Measurements from ENCODE around the gene SGCD.
"Not testable (repeated sequence)": the region's sequence is repeated elsewhere in the genome, so short reads cannot be mapped to it uniquely, and the experiment has no call there.

The SGCD gene

DNA sequence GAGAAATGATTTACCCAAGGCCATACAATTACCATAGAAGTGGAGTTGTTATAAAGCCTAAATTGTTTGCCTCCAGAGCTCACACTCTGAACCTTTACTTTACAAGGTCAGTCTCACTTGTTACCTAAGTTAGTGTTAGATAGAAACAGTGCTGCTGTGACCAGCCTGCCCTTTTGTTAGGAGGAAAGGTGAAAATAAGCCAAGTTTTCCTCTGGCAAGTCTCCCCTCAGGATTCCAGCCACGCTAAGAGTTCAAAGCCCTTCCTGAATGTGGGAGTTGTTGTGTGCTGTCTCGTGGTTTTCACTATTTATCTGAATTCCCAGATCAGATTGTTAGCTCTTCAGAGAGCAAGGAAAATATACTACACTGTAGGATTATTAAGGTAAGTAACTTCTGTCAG, 260.0 kb downstream of the SGCD start:
- DNase-seq: no peak

- no peak for DNase-seq
These were observed 261.3 kb downstream of the SGCD start for GRCh38 chr5:156588306-156588705.

GRCh38 chr5:156589104-156589945, 262.4 kb downstream of the SGCD start:
- no peak for DNase-seq

GRCh38 chr5:156589946-156590216, 262.9 kb downstream of the SGCD start:
- no peak for DNase-seq

DNA sequence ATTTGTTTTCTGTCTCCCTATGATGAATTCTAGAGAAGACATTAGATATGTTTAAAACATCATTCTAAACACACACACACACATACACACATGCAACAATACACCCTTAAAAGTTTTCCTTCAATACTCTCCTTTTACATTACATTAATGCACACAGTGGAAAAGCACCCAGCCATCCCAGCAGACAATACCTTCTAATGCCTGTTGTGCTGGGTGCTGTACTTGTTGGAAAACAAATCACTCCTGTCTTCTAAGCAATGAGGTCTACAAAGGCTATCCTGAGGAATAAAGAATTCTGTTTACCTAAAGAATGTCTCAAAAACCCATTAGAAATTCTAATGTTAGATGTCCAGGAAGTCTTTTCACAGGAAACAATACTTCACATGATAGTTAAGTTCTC, 264.0 kb downstream of the SGCD start:
- no peak for DNase-seq

GRCh38 chr5:156591631-156592030, 264.7 kb downstream of the SGCD start:
- no peak for DNase-seq

GRCh38 chr5:156593546-156593945, 266.6 kb downstream of the SGCD start:
- no peak for DNase-seq

- no peak for DNase-seq
These were observed 267.4 kb downstream of the SGCD start for GRCh38 chr5:156594406-156594805.

DNA sequence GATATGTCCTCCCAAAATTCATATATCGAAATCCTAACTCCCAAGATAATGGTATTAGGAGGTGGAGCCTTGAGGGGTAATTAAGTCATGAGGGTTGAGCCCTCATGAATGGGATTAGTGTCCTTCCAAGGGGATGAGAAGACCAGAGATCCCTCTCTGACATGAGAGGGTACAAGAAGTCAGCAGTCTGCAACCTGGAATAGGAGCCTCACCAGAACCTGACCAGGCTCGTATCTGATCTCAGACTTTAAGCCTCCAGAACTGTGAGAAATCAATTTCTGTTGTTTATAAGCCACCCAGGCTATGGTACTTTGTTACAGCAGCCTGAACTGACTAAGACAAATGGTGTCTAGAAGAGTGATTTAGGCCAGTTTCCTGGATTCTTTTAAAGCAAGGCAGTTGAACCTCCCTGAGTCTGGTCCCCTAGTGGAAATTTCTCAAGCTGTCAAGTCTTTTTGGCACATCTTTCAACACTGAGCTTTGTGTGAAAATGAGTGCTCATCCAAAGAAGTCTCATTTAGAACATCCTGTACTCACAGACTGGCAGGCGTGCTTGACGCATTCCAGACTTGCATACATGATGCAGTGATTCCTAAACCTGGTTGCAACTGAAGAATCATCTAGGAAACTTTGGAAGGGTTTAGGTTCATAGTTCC, 268.3 kb downstream of the SGCD start:
- DNase-seq: no peak

- DNase-seq: no peak
These were observed 270.3 kb downstream of the SGCD start for GRCh38 chr5:156597276-156597675.

DNA sequence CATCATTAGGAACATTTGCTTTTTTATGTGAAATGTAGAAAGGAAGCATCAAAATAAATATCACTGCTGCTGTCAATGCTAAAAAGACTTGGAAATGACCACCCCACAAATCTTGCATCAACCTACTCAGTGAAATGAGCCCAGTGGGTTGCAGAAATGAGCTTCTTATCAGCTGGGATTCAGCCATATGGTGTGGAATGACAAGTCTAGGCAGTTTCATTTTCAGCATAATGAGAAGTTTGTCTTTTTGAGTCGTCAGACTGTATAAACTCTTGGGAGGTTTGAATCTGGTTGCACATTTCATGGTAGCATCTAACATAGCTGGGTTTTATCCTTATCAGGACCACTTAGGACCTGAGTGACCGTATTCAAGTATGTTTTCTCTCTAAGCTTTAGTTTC, 272.0 kb downstream of the SGCD start:
- DNase-seq: no peak

GRCh38 chr5:156610582-156610981, 283.6 kb downstream of the SGCD start:
- DNase-seq: not testable (repeated sequence)

- DNase-seq: no peak
These were observed 288.9 kb downstream of the SGCD start for GRCh38 chr5:156615901-156616300.

GRCh38 chr5:156617426-156617825, 290.5 kb downstream of the SGCD start:
- DNase-seq: no peak

- no peak for DNase-seq
These were observed 291.6 kb downstream of the SGCD start for GRCh38 chr5:156618601-156619000.

- DNase-seq: no peak
These were observed 294.8 kb downstream of the SGCD start for GRCh38 chr5:156621719-156622118.

DNA sequence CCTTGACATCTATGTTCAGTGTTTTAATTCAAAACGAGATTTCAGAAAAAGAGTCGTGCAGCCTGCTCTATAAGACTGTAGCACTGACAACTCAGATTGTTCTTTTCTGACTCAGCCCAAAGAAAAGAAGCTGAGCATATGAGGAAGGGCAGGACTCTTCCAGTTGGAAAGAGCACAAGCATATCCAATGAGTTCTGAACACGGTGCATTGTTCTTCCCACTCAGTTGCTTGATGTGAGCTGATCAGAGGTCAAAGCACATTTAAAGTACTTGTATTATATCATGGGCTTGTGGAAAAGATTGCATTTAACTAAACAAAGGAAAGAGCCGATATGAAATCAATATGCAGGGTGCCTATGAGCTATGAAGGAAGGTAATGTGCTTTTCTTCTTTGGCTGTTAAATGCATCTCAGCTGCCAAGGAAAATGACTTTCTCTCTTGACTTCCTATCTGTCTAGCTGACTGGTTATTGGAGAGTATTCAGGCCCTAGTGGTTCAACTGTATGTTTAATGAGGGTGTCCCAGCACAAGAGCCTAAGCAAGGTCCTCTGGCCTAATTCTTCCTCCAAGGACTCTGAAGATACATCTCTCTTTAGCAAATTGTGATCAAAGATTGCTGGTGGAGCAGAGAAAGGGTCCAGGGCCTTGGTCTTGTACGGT, 296.5 kb downstream of the SGCD start:
- DNase-seq: no peak

DNA sequence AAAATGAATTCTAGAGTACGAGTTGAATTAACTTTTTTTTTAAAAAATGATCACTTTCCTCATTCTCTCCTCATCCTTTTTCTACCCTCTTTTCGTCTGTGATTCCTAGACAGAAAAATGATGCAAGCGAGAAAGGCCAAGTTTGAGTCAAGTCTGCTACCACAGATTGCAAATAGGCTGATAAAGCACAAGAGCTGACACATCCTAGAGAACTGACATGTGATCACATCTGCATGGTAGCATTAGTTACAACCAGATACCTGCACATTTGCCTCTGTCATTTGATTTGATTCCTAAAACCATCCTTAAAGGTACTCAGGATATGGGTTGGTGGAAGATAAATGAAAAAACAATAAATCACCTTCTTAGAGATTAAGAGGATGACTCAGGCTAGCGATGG, 297.7 kb downstream of the SGCD start:
- no peak for DNase-seq

DNA sequence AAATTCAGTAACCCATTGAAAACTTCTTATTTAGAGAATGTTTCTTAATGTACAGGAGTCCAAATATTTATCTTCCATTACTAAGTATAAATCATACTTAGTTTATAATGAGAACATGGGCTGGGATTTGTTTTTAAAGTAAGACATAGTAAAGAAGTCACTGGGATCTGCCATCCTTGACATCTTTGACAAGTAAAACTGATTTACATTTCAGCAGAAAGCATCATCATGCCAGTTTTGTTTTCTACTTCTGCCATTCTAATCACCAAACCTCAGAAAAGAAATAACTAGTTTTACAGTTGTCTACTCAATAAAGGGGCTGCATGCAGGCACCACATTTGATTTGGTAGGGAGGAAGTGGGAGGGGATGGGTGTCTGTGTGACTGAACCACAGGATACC, 301.5 kb downstream of the SGCD start:
- DNase-seq: no peak

DNA sequence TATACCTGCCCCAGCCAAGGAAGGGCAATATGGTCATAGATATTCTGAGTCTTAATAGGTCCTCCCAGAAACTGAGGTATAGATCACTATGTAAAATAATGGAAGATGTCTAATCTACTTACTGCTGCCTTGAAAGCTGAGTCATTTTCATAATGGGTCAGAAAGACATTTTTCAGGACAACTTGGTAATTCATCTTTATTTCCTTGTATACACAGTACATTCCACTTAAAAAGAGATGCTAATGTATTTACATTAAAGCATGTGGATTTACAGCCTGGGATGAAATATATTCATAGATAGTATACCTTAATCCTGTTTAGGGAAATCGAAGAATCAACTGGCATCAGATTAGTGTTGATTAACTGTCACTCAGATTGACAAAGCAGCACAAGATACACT, 304.0 kb downstream of the SGCD start:
- no peak for DNase-seq

- no peak for DNase-seq
These were observed 307.3 kb downstream of the SGCD start for GRCh38 chr5:156634301-156634700.

- no peak for DNase-seq
These were observed 313.8 kb downstream of the SGCD start for GRCh38 chr5:156640691-156641241.

GRCh38 chr5:156641686-156642085, 314.7 kb downstream of the SGCD start:
- no peak for DNase-seq

DNA sequence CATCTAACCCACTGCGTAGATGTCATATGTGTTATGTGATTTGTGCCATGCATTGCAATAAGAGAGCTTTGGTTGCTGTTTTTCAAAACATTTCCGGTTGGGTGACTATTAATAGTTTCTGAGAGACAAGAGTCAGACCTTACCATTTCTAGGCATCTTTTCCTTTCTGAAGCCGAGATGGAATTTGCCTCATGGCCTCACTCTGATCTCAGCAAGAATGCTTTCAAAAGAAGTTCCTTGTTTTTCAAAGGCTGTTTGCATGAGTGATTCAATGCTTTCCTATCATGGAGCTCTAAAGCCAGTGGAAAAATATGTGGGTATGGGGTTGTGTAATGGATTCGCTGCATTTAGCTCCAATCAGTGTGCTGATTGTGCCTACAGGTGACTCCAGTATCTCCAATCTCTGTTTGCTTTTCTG, 320.1 kb downstream of the SGCD start:
- DNase-seq: no peak

Data from NCI-H187 treated with DMSO at 0.1 percent for 48 hours (cell line).